GM23338 (cell line): ENCODE measurements around the gene RPL10A. TPM values are rescaled to one million over a fixed set of nuclear protein-coding genes. Genes with fewer than 3 reads are reported as not detected.

Source experiments
- ATAC-seq: fragments of 200-7000 bp; cut with Tn5 transposase; 3 replicates; pipeline ENCODE4 v1.9.1; 2020
- DNase-seq: peaks from one replicate; pipeline ENCODE4 v3.0.0-alpha.2; 2015; ENCODE audit warnings: low spot score
- H2AFZ ChIP-seq: fragments of 200-600 bp; sonication (generic); 2 replicates; pipeline ENCODE4 v1.8.0; 2016; ENCODE audit warnings: antibody characterized with exemption, mild to moderate bottlenecking, moderate library complexity
- H3F3A ChIP-seq: fragments of 200-600 bp; sonication (generic); replicated peaks from 2 replicates; pipeline ENCODE4 v1.8.0; 2017; ENCODE audit warnings: antibody characterized with exemption, mixed run types, low read depth
- H3K27ac ChIP-seq: fragments of 200-600 bp; sonication (generic); 2 replicates; pipeline ENCODE4 v1.6.1; 2016; ENCODE audit warnings: low read depth
- H3K27me3 ChIP-seq: fragments of 200-600 bp; sonication (generic); 2 replicates; pipeline ENCODE4 v1.8.0; 2016; ENCODE audit warnings: mild to moderate bottlenecking, mixed run types, moderate library complexity; ENCODE audit not compliant: insufficient read depth
- H3K36me3 ChIP-seq: fragments of 200-600 bp; sonication (generic); 2 replicates; pipeline ENCODE4 v1.8.0; 2016; ENCODE audit warnings: mild to moderate bottlenecking; ENCODE audit not compliant: insufficient read depth
- H3K4me1 ChIP-seq: fragments of 200-600 bp; sonication (generic); 2 replicates; pipeline ENCODE4 v1.8.0; 2016; ENCODE audit warnings: mild to moderate bottlenecking, moderate library complexity; ENCODE audit not compliant: insufficient read depth
- H3K4me2 ChIP-seq: fragments of 200-600 bp; sonication (generic); 2 replicates; pipeline ENCODE4 v1.7.1; 2017; ENCODE audit warnings: mixed run types
- H3K4me3 ChIP-seq: fragments of 200-600 bp; sonication (generic); 2 replicates; pipeline ENCODE4 v1.6.1; 2016; ENCODE audit warnings: mixed run types
- H3K79me2 ChIP-seq: fragments of 200-600 bp; sonication (generic); replicated peaks from 2 replicates; pipeline ENCODE4 v1.8.0; 2017; ENCODE audit warnings: mild to moderate bottlenecking; ENCODE audit not compliant: insufficient read depth
- H3K9me2 ChIP-seq: fragments of 200-600 bp; sonication (generic); 2 replicates; pipeline ENCODE4 v1.8.0; 2017; ENCODE audit not compliant: insufficient read depth
- H4K20me1 ChIP-seq: fragments of 200-600 bp; sonication (generic); replicated peaks from 2 replicates; pipeline ENCODE4 v1.8.0; 2017; ENCODE audit warnings: mild to moderate bottlenecking; ENCODE audit not compliant: insufficient read depth
- H3K27ac Mint-ChIP-seq: 2 replicates; pipeline ENCODE4 v1.8.0; 2020; ENCODE audit warnings: inconsistent platforms, mild to moderate bottlenecking, moderate library complexity, mixed read lengths
- H3K27me3 Mint-ChIP-seq: 3 replicates; pipeline ENCODE4 v1.8.0; 2022; ENCODE audit warnings: low read depth, mild to moderate bottlenecking, moderate library complexity, mixed read lengths, inconsistent platforms; ENCODE audit not compliant: insufficient read depth, poor library complexity
- H3K36me3 Mint-ChIP-seq: 3 replicates; pipeline ENCODE4 v1.8.0; 2021; ENCODE audit warnings: low read depth, mild to moderate bottlenecking, inconsistent platforms, moderate library complexity, mixed read lengths
- H3K4me1 Mint-ChIP-seq: 3 replicates; pipeline ENCODE4 v1.8.0; 2020; ENCODE audit warnings: mild to moderate bottlenecking, inconsistent platforms, mixed read lengths
- H3K4me3 Mint-ChIP-seq: 3 replicates; pipeline ENCODE4 v1.8.0; 2021; ENCODE audit warnings: moderate library complexity, mild to moderate bottlenecking, inconsistent platforms, mixed read lengths
- H3K9me3 Mint-ChIP-seq: 3 replicates; pipeline ENCODE4 v1.8.0; 2020; ENCODE audit warnings: moderate library complexity, mild to moderate bottlenecking, inconsistent platforms, mixed read lengths
- CREB1 ChIP-seq: fragments of 250-450 bp; sonication (Bioruptor Pico); IDR thresholded peaks from 2 replicates; pipeline ENCODE4 v1.5.0; 2020; ENCODE audit warnings: low read depth, mild to moderate bottlenecking, moderate library complexity
- EZH2 ChIP-seq: fragments of 200-600 bp; sonication (generic); IDR thresholded peaks from one replicate; pipeline ENCODE4 v1.8.0; 2017; ENCODE audit warnings: antibody characterized with exemption, mild to moderate bottlenecking, low read depth; ENCODE audit not compliant: unreplicated experiment
- POLR2AphosphoS5 ChIP-seq: IDR thresholded peaks from 2 replicates; pipeline ENCODE4 v1.6.1; 2016; ENCODE audit warnings: antibody characterized with exemption, low read depth
- ZNF114 ChIP-seq: fragments of 250-450 bp; sonication (Bioruptor Pico); IDR thresholded peaks from 2 replicates; pipeline ENCODE4 v1.5.0; 2020; ENCODE audit warnings: mild to moderate bottlenecking, moderate library complexity
- polyA plus RNA-seq: library from polyadenylated mRNA; unstranded; fragments of >200 nt; fragmentation: Nextera tagmentation; extraction: Ambion mirVana; gene quantifications from 2 replicates; pipeline ENCODE4 v1.2.1, GENCODE V29; 2016
- total RNA-seq: library from RNA; depleted of rRNA; stranded (reverse); fragments of >200 nt; shearing (Covaris generic); gene quantifications from 2 replicates; pipeline ENCODE4 v1.2.3, GENCODE V29; 2014
- TF ChIP-seq, protein P1 (sequence below), 2 experiments: fragments of 200-600 bp in 1 of 2; sonication (generic) in 1 of 2; conservative IDR thresholded peaks; 2 replicates each; pipeline versions ENCODE4 v1.5.1 to v1.6.1; 2016 to 2017; ENCODE audit warnings: antibody characterized with exemption in 2 of 2, low read depth in 2 of 2, mild to moderate bottlenecking in 2 of 2, moderate library complexity in 1 of 2
- TF ChIP-seq, protein P2 (sequence below): fragments of 250-450 bp; sonication (Bioruptor Pico); IDR thresholded peaks from 2 replicates; pipeline ENCODE4 v1.5.0; 2020; ENCODE audit warnings: mild to moderate bottlenecking, moderate library complexity

Gene RPL10A
- total and polyA plus RNA-seq, 2 experiments from 2014 or later: 730 to 1,297 TPM

DNA sequence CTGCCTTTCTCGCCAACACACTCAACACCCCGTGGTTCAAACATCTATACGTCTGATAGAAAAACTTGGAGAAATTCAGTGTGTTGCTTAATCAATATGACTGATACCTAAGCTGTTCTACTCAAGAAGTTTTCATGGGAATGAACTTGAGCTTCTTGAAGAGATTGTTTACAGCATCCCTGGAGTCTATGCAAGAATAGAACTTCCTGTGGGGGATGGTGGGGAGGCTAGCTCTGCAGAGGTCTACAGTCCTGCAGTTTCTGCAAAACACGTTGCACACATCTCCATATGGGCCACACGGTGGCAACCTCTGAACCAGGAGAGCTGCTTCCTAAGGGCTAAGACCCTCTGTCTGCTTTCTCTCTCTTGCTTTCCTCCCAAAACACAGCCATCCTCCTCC, 48.8 kb upstream of the RPL10A start:
- DNase-seq (peak; percentile 30), ATAC-seq (peak; percentile 43)
- Histone ChIP-seq H3K9me2 (no peaks in the 10 kb centered on the region), H3K79me2 (no peaks in the 10 kb centered on the region), H3K4me1 (peaks cover 8% of the 10 kb centered on the region; the same call in 1 of the 2 replicates), H4K20me1 (no peaks in the 10 kb centered on the region), H3F3A (no peaks in the 10 kb centered on the region), H3K27me3 (no peaks in the 10 kb centered on the region), H3K27ac (no peak overlapping the region), H3K4me3 (0 out of 2 replicates have a peak overlapping the region, but pooled peaks have one; percentile 26), H3K36me3 (no peaks in the 10 kb centered on the region), H3K4me2 (peak overlapping the region; percentile 73; the same call in 1 of the 2 replicates), H2AFZ (no peak overlapping the region)
- Mint-ChIP-seq H3K27ac (peak overlapping the region; percentile 41; the same call in 1 of the 2 replicates), H3K36me3 (0 out of 3 replicates have a peak, but pooled peaks cover 2% of the 10 kb centered on the region), H3K4me1 (peaks cover 19% of the 10 kb centered on the region; the same call in 2 of the 3 replicates), H3K27me3 (peaks cover 5% of the 10 kb centered on the region), H3K9me3 (no peaks in the 10 kb centered on the region), H3K4me3 (no peak overlapping the region)
- TF ChIP-seq, protein P1, sequence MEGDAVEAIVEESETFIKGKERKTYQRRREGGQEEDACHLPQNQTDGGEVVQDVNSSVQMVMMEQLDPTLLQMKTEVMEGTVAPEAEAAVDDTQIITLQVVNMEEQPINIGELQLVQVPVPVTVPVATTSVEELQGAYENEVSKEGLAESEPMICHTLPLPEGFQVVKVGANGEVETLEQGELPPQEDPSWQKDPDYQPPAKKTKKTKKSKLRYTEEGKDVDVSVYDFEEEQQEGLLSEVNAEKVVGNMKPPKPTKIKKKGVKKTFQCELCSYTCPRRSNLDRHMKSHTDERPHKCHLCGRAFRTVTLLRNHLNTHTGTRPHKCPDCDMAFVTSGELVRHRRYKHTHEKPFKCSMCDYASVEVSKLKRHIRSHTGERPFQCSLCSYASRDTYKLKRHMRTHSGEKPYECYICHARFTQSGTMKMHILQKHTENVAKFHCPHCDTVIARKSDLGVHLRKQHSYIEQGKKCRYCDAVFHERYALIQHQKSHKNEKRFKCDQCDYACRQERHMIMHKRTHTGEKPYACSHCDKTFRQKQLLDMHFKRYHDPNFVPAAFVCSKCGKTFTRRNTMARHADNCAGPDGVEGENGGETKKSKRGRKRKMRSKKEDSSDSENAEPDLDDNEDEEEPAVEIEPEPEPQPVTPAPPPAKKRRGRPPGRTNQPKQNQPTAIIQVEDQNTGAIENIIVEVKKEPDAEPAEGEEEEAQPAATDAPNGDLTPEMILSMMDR (conservative IDR thresholded peaks at IDR 0.05; ENCODE audit: low read depth in 2 of 2): peak in 1 of 2 experiments; percentile 29; a peak in 2 of 4 replicates
- no peak for TF ChIP-seq EZH2

DNA sequence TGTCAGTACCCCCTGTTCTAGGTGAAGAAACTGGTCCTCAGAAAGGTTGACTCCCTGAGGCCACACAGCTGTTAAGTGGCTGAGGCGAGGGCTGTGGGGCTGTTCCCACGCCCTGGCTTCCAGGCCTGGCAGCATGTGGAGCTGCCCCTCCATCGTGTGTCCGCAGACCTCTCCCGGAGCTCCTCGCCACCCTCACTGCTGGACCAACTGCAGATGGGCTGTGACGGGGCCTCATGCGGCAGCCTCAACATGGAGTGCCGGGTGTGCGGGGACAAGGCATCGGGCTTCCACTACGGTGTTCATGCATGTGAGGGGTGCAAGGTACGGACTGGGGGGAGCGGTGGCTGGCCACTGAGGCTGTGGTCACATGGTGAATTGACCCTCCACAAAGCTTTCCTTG, 48.2 kb upstream of the RPL10A start:
- 0 out of 2 replicates have a peak overlapping the region, but pooled peaks have one; percentile 26 for H3K4me2 ChIP-seq
- no peaks in the 10 kb centered on the region for H3K9me2 ChIP-seq
- no peak for ATAC-seq
- no peaks in the 10 kb centered on the region for H3K79me2 ChIP-seq
- H3F3A ChIP-seq: no peaks in the 10 kb centered on the region
- H4K20me1 ChIP-seq: no peaks in the 10 kb centered on the region
- H3K4me1 ChIP-seq: peaks cover 8% of the 10 kb centered on the region; the same call in 1 of the 2 replicates
- TF ChIP-seq ZNF114 (CRISPR knock-in tag): no peak
- no peak for TF ChIP-seq EZH2
- TF ChIP-seq, protein P1 (conservative IDR thresholded peaks at IDR 0.05; ENCODE audit: low read depth in 2 of 2): no peak
- TF ChIP-seq POLR2AphosphoS5: no peak
- TF ChIP-seq CREB1: no peak
- H3K4me3 Mint-ChIP-seq: no peak overlapping the region
- H3K36me3 ChIP-seq: no peaks in the 10 kb centered on the region
- peaks cover 19% of the 10 kb centered on the region; the same call in 2 of the 3 replicates for H3K4me1 Mint-ChIP-seq
- no peak overlapping the region for H3K27ac ChIP-seq
- no peaks in the 10 kb centered on the region for H3K27me3 ChIP-seq
- no peak overlapping the region for H3K4me3 ChIP-seq
- no peak for DNase-seq
- no peaks in the 10 kb centered on the region for H3K9me3 Mint-ChIP-seq
- no peak overlapping the region for H2AFZ ChIP-seq
- H3K36me3 Mint-ChIP-seq: peaks cover 7% of the 10 kb centered on the region; the same call in 1 of the 3 replicates
- peak overlapping the region; percentile 41; the same call in 1 of the 2 replicates for H3K27ac Mint-ChIP-seq
- no peaks in the 10 kb centered on the region for H3K27me3 Mint-ChIP-seq

DNA sequence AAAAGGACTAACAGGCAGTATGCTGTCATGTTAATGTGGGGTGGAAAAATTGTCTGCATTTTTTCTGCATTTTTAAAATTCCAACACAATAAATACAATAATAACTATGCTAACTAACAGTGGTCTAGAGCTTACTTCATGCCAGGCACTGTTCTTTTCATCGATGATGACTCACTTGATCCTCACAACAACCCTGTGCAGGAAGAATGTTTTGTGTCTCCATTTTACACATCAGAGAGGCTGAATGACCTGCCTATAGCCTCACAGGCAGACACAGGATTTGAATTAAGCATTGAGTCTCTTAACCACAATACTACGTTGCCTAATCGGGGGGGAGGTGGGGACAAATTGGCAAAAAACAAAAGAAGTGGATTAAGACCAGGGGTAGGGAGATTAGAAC, 42.9 kb upstream of the RPL10A start:
- Mint-ChIP-seq H3K27ac (no peak overlapping the region), H3K27me3 (no peaks in the 10 kb centered on the region), H3K4me1 (peaks cover 28% of the 10 kb centered on the region), H3K4me3 (no peak overlapping the region), H3K9me3 (peaks cover 19% of the 10 kb centered on the region), H3K36me3 (peaks cover 26% of the 10 kb centered on the region)
- no peak overlapping the region for H3K27ac ChIP-seq
- DNase-seq: no peak
- H3K9me2 ChIP-seq: no peaks in the 10 kb centered on the region
- H3K79me2 ChIP-seq: no peaks in the 10 kb centered on the region
- no peaks in the 10 kb centered on the region for H3K27me3 ChIP-seq
- peaks cover 3% of the 10 kb centered on the region; the same call in 1 of the 2 replicates for H3K36me3 ChIP-seq
- peaks cover 15% of the 10 kb centered on the region for H3K4me1 ChIP-seq
- no peak for ATAC-seq
- H3F3A ChIP-seq: no peaks in the 10 kb centered on the region
- no peak overlapping the region for H3K4me2 ChIP-seq
- no peak overlapping the region for H3K4me3 ChIP-seq
- H2AFZ ChIP-seq: no peak overlapping the region
- no peaks in the 10 kb centered on the region for H4K20me1 ChIP-seq
- TF ChIP-seq, protein P2, sequence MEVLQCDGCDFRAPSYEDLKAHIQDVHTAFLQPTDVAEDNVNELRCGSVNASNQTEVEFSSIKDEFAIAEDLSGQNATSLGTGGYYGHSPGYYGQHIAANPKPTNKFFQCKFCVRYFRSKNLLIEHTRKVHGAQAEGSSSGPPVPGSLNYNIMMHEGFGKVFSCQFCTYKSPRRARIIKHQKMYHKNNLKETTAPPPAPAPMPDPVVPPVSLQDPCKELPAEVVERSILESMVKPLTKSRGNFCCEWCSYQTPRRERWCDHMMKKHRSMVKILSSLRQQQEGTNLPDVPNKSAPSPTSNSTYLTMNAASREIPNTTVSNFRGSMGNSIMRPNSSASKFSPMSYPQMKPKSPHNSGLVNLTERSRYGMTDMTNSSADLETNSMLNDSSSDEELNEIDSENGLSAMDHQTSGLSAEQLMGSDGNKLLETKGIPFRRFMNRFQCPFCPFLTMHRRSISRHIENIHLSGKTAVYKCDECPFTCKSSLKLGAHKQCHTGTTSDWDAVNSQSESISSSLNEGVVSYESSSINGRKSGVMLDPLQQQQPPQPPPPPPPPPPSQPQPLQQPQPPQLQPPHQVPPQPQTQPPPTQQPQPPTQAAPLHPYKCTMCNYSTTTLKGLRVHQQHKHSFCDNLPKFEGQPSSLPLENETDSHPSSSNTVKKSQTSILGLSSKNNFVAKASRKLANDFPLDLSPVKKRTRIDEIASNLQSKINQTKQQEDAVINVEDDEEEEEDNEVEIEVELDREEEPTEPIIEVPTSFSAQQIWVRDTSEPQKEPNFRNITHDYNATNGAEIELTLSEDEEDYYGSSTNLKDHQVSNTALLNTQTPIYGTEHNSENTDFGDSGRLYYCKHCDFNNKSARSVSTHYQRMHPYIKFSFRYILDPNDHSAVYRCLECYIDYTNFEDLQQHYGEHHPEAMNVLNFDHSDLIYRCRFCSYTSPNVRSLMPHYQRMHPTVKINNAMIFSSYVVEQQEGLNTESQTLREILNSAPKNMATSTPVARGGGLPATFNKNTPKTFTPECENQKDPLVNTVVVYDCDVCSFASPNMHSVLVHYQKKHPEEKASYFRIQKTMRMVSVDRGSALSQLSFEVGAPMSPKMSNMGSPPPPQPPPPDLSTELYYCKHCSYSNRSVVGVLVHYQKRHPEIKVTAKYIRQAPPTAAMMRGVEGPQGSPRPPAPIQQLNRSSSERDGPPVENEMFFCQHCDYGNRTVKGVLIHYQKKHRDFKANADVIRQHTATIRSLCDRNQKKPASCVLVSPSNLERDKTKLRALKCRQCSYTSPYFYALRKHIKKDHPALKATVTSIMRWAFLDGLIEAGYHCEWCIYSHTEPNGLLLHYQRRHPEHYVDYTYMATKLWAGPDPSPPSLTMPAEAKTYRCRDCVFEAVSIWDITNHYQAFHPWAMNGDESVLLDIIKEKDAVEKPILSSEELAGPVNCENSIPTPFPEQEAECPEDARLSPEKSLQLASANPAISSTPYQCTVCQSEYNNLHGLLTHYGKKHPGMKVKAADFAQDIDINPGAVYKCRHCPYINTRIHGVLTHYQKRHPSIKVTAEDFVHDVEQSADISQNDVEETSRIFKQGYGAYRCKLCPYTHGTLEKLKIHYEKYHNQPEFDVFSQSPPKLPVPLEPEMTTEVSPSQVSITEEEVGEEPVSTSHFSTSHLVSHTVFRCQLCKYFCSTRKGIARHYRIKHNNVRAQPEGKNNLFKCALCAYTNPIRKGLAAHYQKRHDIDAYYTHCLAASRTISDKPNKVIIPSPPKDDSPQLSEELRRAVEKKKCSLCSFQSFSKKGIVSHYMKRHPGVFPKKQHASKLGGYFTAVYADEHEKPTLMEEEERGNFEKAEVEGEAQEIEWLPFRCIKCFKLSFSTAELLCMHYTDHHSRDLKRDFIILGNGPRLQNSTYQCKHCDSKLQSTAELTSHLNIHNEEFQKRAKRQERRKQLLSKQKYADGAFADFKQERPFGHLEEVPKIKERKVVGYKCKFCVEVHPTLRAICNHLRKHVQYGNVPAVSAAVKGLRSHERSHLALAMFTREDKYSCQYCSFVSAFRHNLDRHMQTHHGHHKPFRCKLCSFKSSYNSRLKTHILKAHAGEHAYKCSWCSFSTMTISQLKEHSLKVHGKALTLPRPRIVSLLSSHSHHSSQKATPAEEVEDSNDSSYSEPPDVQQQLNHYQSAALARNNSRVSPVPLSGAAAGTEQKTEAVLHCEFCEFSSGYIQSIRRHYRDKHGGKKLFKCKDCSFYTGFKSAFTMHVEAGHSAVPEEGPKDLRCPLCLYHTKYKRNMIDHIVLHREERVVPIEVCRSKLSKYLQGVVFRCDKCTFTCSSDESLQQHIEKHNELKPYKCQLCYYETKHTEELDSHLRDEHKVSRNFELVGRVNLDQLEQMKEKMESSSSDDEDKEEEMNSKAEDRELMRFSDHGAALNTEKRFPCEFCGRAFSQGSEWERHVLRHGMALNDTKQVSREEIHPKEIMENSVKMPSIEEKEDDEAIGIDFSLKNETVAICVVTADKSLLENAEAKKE (CRISPR knock-in tag): no peak
